ENCODE results near the gene PUM1. TPM values are rescaled to one million over a fixed set of nuclear protein-coding genes. Genes with fewer than 3 reads are reported as not detected.
"Not testable (repeated sequence)": the region's sequence is repeated elsewhere in the genome, so short reads cannot be mapped to it uniquely, and the experiment has no call there.

Gene PUM1
- total and polyA plus RNA-seq, 2 experiments from 2014 or later, result 68.6 to 97.4 TPM

DNA sequence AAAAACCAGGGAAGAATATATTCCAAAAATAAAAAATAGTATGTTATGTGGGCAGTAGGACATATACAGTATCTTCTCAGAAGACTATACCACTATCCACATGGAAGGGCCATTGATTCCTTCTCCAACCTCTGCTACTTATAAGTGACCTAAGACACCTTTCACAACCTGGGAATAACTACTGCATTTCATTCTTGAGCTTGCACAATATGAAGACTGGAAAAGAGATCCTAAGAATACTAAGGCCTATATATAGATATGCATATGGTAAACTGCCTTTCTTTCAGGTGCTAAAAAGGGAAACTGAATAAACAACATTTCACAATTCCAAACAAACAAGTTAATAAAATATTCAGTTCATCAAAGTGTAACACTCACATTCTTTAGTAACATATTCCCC, 125.0 kb downstream of the PUM1 start:
- Histone ChIP-seq H2AFZ (no peak overlapping the region), H3K4me1 (ENCODE audit: insufficient read depth) (no peaks in the 10 kb centered on the region), H4K20me1 (ENCODE audit: insufficient read depth, poor library complexity, severe bottlenecking) (peaks cover 39% of the 10 kb centered on the region), H3K9me3 (ENCODE audit: low read depth) (no peaks in the 10 kb centered on the region), H3K4me3 (no peak overlapping the region), H3K36me3 (replicated peaks; ENCODE audit: insufficient read depth, low read depth) (no peaks in the 10 kb centered on the region), H3K27ac (no peak overlapping the region), H3K27me3 (no peaks in the 10 kb centered on the region), H3K79me2 (peaks cover 78% of the 10 kb centered on the region), H3K4me2 (no peak overlapping the region), H3K9me2 (replicated peaks; ENCODE audit: insufficient read depth) (no peaks in the 10 kb centered on the region)
- DNase-seq (ENCODE audit: low spot score), result no peak
- TF ChIP-seq EZH2phosphoT487 (IDR thresholded peaks at IDR 0.05; ENCODE audit: low read depth, severe bottlenecking, unreplicated experiment) (no peak), EZH2 (IDR thresholded peaks at IDR 0.05; ENCODE audit: borderline replicate concordance) (no peak)
- TF ChIP-seq, protein P1, sequence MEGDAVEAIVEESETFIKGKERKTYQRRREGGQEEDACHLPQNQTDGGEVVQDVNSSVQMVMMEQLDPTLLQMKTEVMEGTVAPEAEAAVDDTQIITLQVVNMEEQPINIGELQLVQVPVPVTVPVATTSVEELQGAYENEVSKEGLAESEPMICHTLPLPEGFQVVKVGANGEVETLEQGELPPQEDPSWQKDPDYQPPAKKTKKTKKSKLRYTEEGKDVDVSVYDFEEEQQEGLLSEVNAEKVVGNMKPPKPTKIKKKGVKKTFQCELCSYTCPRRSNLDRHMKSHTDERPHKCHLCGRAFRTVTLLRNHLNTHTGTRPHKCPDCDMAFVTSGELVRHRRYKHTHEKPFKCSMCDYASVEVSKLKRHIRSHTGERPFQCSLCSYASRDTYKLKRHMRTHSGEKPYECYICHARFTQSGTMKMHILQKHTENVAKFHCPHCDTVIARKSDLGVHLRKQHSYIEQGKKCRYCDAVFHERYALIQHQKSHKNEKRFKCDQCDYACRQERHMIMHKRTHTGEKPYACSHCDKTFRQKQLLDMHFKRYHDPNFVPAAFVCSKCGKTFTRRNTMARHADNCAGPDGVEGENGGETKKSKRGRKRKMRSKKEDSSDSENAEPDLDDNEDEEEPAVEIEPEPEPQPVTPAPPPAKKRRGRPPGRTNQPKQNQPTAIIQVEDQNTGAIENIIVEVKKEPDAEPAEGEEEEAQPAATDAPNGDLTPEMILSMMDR (IDR thresholded peaks at IDR 0.05; ENCODE audit: poor library complexity), result no peak

GRCh38 chr1:30936541-30937171, 128.9 kb downstream of the PUM1 start:
- DNase-seq (ENCODE audit: low spot score), result no peak
- peaks cover 49% of the 10 kb centered on the region for H3K79me2 ChIP-seq
- no peak for TF ChIP-seq EZH2 (IDR thresholded peaks at IDR 0.05; ENCODE audit: borderline replicate concordance)
- TF ChIP-seq, protein P1 (IDR thresholded peaks at IDR 0.05; ENCODE audit: poor library complexity), result no peak
- no peak for TF ChIP-seq EZH2phosphoT487 (IDR thresholded peaks at IDR 0.05; ENCODE audit: low read depth, severe bottlenecking, unreplicated experiment)
- no peak overlapping the region for H2AFZ ChIP-seq
- H3K27me3 ChIP-seq, result no peaks in the 10 kb centered on the region
- no peaks in the 10 kb centered on the region for H3K9me2 ChIP-seq (replicated peaks; ENCODE audit: insufficient read depth)
- H3K4me2 ChIP-seq, result no peak overlapping the region
- 97% methylated on average over 20 of the region's 20 CpGs for WGBS (ENCODE audit: low lambda C conversion rate, missing lambda C conversion rate)
- H3K9me3 ChIP-seq (ENCODE audit: low read depth), result no peaks in the 10 kb centered on the region
- H3K4me1 ChIP-seq (ENCODE audit: insufficient read depth), result peaks cover 10% of the 10 kb centered on the region
- no peak overlapping the region for H3K27ac ChIP-seq
- peaks cover 38% of the 10 kb centered on the region for H4K20me1 ChIP-seq (ENCODE audit: insufficient read depth, poor library complexity, severe bottlenecking)
- no peak overlapping the region for H3K4me3 ChIP-seq
- no peaks in the 10 kb centered on the region for H3K36me3 ChIP-seq (replicated peaks; ENCODE audit: insufficient read depth, low read depth)

GRCh38 chr1:30935758-30936157, 129.8 kb downstream of the PUM1 start:
- Histone ChIP-seq H3K79me2 (peaks cover 40% of the 10 kb centered on the region), H4K20me1 (ENCODE audit: insufficient read depth, poor library complexity, severe bottlenecking) (peaks cover 30% of the 10 kb centered on the region), H3K4me1 (ENCODE audit: insufficient read depth) (peaks cover 10% of the 10 kb centered on the region)
- WGBS (ENCODE audit: low lambda C conversion rate, missing lambda C conversion rate), result 100% methylated on average over 1 of the region's 4 CpGs
- not testable (repeated sequence) for H3K36me3 ChIP-seq (replicated peaks; ENCODE audit: insufficient read depth, low read depth); H3K4me3 ChIP-seq; H3K9me2 ChIP-seq (replicated peaks; ENCODE audit: insufficient read depth); DNase-seq (ENCODE audit: low spot score); H3K27me3 ChIP-seq; H3K27ac ChIP-seq; H3K9me3 ChIP-seq (ENCODE audit: low read depth); H2AFZ ChIP-seq; H3K4me2 ChIP-seq

DNA sequence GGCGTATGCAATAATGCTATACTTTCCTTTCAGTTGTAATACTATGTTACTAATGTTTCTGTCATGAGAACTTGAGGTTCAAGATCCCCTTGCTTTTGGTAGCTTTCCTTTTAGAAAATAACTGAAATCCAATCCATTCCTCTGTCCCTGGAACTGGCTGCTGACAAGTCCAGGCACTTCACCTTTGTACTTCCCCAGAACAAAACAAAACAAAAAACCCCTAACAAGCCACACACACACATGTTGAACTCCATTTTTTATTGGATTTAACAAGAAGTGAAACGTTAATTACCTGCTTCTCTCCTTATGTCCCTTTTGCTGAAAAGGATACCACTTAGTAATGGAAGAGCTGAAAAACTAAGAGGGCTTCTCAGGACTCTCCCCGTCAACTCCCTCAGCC, 130.9 kb downstream of the PUM1 start:
- Histone ChIP-seq H3K27ac (peak overlapping the region; percentile 25), H3K9me3 (ENCODE audit: low read depth) (no peaks in the 10 kb centered on the region), H3K4me2 (no peak overlapping the region), H3K36me3 (replicated peaks; ENCODE audit: insufficient read depth, low read depth) (no peaks in the 10 kb centered on the region), H3K27me3 (no peaks in the 10 kb centered on the region), H4K20me1 (ENCODE audit: insufficient read depth, poor library complexity, severe bottlenecking) (peaks cover 25% of the 10 kb centered on the region), H3K4me1 (ENCODE audit: insufficient read depth) (peaks cover 10% of the 10 kb centered on the region), H3K79me2 (peaks cover 29% of the 10 kb centered on the region), H2AFZ (no peak overlapping the region), H3K9me2 (replicated peaks; ENCODE audit: insufficient read depth) (no peaks in the 10 kb centered on the region), H3K4me3 (no peak overlapping the region)
- TF ChIP-seq EZH2phosphoT487 (IDR thresholded peaks at IDR 0.05; ENCODE audit: low read depth, severe bottlenecking, unreplicated experiment) (no peak), EZH2 (IDR thresholded peaks at IDR 0.05; ENCODE audit: borderline replicate concordance) (no peak)
- TF ChIP-seq, protein P1 (IDR thresholded peaks at IDR 0.05; ENCODE audit: poor library complexity), result no peak
- 83% methylated on average over 3 of the region's 3 CpGs for WGBS (ENCODE audit: low lambda C conversion rate, missing lambda C conversion rate)
- DNase-seq (ENCODE audit: low spot score), result no peak
